GM23248 (cell line): ENCODE measurements around the gene NDUFS6. TPM values are rescaled to one million over a fixed set of nuclear protein-coding genes. Genes with fewer than 3 reads are reported as not detected.

Experiments
- DNase-seq: peaks from one replicate; pipeline ENCODE4 v3.0.0-alpha.2; 2015
- H2AFZ ChIP-seq: fragments of 200-600 bp; sonication (generic); 2 replicates; pipeline ENCODE4 v1.6.1; 2016; ENCODE audit warnings: antibody characterized with exemption
- H3F3A ChIP-seq: fragments of 200-600 bp; sonication (generic); 2 replicates; pipeline ENCODE4 v1.6.1; 2016; ENCODE audit warnings: mild to moderate bottlenecking, antibody characterized with exemption, mixed run types; ENCODE audit not compliant: insufficient read depth
- H3K27ac ChIP-seq: fragments of 200-600 bp; sonication (generic); 2 replicates; pipeline ENCODE4 v1.5.1; 2016; ENCODE audit warnings: mild to moderate bottlenecking
- H3K27me3 ChIP-seq: fragments of 200-600 bp; sonication (generic); replicated peaks from 2 replicates; pipeline ENCODE4 v1.6.1; 2016; ENCODE audit warnings: mild to moderate bottlenecking; ENCODE audit not compliant: insufficient read depth
- H3K36me3 ChIP-seq: fragments of 200-600 bp; sonication (generic); 2 replicates; pipeline ENCODE4 v1.6.1; 2016; ENCODE audit warnings: low read depth, mild to moderate bottlenecking
- H3K4me1 ChIP-seq: fragments of 200-600 bp; sonication (generic); 2 replicates; pipeline ENCODE4 v1.6.1; 2016; ENCODE audit warnings: mild to moderate bottlenecking; ENCODE audit not compliant: insufficient read depth
- H3K4me2 ChIP-seq: fragments of 200-600 bp; sonication (generic); one replicate; pipeline ENCODE4 v1.6.1; 2016; ENCODE audit warnings: mild to moderate bottlenecking; ENCODE audit not compliant: unreplicated experiment
- H3K4me3 ChIP-seq: fragments of 200-600 bp; sonication (generic); 2 replicates; pipeline ENCODE4 v1.5.1; 2016; ENCODE audit warnings: mild to moderate bottlenecking
- H3K79me2 ChIP-seq: fragments of 200-600 bp; sonication (generic); 2 replicates; pipeline ENCODE4 v1.6.1; 2016; ENCODE audit warnings: mild to moderate bottlenecking; ENCODE audit not compliant: insufficient read depth
- H3K9ac ChIP-seq: fragments of 200-600 bp; sonication (generic); 2 replicates; pipeline ENCODE4 v1.6.1; 2016; ENCODE audit warnings: mild to moderate bottlenecking
- H3K9me2 ChIP-seq: fragments of 200-600 bp; sonication (generic); 2 replicates; pipeline ENCODE4 v1.6.1; 2016; ENCODE audit warnings: mixed run types, mild to moderate bottlenecking, moderate library complexity; ENCODE audit not compliant: insufficient read depth
- H3K9me3 ChIP-seq: fragments of 200-600 bp; sonication (generic); one replicate; pipeline ENCODE4 v1.6.1; 2017; ENCODE audit warnings: low read depth
- H4K20me1 ChIP-seq: fragments of 200-600 bp; sonication (generic); 2 replicates; pipeline ENCODE4 v1.6.0; 2016; ENCODE audit not compliant: insufficient read depth
- EZH2 ChIP-seq: fragments of 200-600 bp; sonication (generic); IDR thresholded peaks from 2 replicates; pipeline ENCODE4 v1.6.1; 2018; ENCODE audit warnings: antibody characterized with exemption, mild to moderate bottlenecking; ENCODE audit not compliant: insufficient read depth, poor library complexity, severe bottlenecking
- EZH2phosphoT487 ChIP-seq: fragments of 200-600 bp; sonication (generic); IDR thresholded peaks from 2 replicates; pipeline ENCODE4 v1.6.1; 2018; ENCODE audit warnings: antibody characterized with exemption, moderate library complexity, mild to moderate bottlenecking, low read depth; ENCODE audit not compliant: insufficient read depth
- WGBS, 2 experiments: methylation state at CpG; one replicate each; pipeline ENCODE4 v1.1.6; 2015 to 2017; ENCODE audit warnings: low lambda C conversion rate in 2 of 2, low coverage in 1 of 2; ENCODE audit errors: missing lambda C conversion rate in 2 of 2; 5-methylcytosine and 5-hydroxymethylcytosine counted together
- in situ Hi-C: fragments of 300-500 bp; cut with MboI; formaldehyde crosslinking; loops from 2 replicates; pipeline ENCODE4 v1.15.0; 2020
- polyA plus RNA-seq: library from polyadenylated mRNA; unstranded; fragments of >200 nt; fragmentation: Nextera tagmentation; extraction: Ambion mirVana; gene quantifications from 2 replicates; pipeline ENCODE4 v1.2.1, GENCODE V29; 2016
- total RNA-seq: library from RNA; depleted of rRNA; stranded (reverse); fragments of >200 nt; shearing (Covaris generic); gene quantifications from 2 replicates; pipeline ENCODE4 v1.2.3, GENCODE V29; 2014

The NDUFS6 gene
- total and polyA plus RNA-seq, 2 experiments from 2014 or later: 39.6 to 106 TPM

DNA sequence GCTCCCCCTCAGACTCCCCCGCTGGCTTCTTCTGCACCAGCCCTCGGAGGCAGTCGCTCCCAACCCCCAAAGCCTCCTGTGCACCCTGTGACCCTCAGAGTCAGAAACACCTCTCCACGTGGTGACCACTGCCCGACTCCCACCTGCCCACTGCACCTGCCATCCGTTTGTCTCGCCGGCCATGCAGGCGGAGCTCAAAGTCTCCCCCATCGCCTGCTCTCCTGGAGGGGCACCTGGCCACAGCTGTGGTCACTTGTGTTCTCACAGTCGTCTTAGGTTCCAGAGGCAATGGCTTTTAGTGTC lies 39.8 kb upstream of the NDUFS6 start:
- Histone ChIP-seq H3K27ac (no peak overlapping the region), H3K79me2 (no peaks in the 10 kb centered on the region), H4K20me1 (no peaks in the 10 kb centered on the region), H3K4me2 (no peak overlapping the region), H3K9me3 (no peaks in the 10 kb centered on the region), H3K9me2 (no peaks in the 10 kb centered on the region), H3K4me3 (no peak overlapping the region), H3K4me1 (no peaks in the 10 kb centered on the region), H3K27me3 (peaks cover 15% of the 10 kb centered on the region), H3K36me3 (no peaks in the 10 kb centered on the region), H3K9ac (no peak overlapping the region), H3F3A (no peaks in the 10 kb centered on the region), H2AFZ (no peak overlapping the region)
- WGBS, 2 experiments: 58 to 72% methylated on average over 11 of the region's 11 CpGs
- no peak for TF ChIP-seq EZH2phosphoT487
- no peak for TF ChIP-seq EZH2
- no peak for DNase-seq
- in situ Hi-C loops: loop anchor here (25.0 kb wide), 2 partner anchors 976 to 1851 kb away; no protein-coding TSS in a partner anchor

DNA sequence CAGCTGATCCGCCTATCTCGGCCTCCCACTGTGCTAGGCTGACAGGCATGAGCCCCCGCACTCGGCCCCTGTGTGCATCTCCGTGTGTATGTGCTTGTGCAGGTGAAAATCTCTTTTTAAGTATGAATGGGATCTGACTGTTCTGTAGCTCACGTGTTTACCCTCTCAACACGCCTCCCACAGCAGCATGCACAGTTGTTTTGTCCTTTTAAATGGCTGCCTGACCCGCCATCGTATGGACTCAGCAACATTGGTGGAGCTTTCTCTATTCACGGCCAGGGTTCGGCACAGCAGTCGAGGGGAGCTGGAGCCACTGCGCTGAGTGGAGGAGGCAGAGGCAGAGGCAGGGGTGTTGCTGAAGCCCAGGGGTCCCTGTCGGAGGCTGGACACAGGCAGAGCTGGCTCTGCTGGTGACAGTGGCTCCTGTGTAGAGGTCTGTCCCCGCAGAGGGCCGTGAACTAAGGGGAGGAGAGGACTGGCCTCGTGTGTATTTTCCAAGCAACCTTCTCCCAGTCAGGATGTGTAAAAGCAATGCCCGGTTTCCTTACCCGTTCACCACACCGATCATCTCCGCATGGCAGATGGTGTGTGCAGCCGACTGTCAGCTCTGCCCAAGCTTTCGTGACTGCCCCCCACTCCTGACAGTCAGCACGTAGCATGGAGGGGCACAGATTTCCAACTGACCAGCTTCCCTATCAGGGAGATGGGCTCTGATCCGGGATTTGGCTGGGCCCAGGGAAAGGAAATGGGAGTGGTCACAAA lies 38.9 kb upstream of the NDUFS6 start:
- Histone ChIP-seq H3K9ac (no peak overlapping the region), H3K79me2 (no peaks in the 10 kb centered on the region), H3K4me2 (no peak overlapping the region), H3K36me3 (no peaks in the 10 kb centered on the region), H3F3A (no peaks in the 10 kb centered on the region), H3K4me3 (no peak overlapping the region), H3K4me1 (no peaks in the 10 kb centered on the region), H4K20me1 (no peaks in the 10 kb centered on the region), H3K27me3 (peaks cover 16% of the 10 kb centered on the region), H3K9me3 (no peaks in the 10 kb centered on the region), H2AFZ (no peak overlapping the region), H3K27ac (no peak overlapping the region), H3K9me2 (no peaks in the 10 kb centered on the region)
- TF ChIP-seq EZH2 (no peak), EZH2phosphoT487 (no peak)
- 64 to 68% methylated on average over 25 of the region's 25 CpGs for WGBS, 2 experiments
- no peak for DNase-seq
- in situ Hi-C loops: loop anchor here (25.0 kb wide), 2 partner anchors 975 to 1850 kb away; no protein-coding TSS in a partner anchor

DNA sequence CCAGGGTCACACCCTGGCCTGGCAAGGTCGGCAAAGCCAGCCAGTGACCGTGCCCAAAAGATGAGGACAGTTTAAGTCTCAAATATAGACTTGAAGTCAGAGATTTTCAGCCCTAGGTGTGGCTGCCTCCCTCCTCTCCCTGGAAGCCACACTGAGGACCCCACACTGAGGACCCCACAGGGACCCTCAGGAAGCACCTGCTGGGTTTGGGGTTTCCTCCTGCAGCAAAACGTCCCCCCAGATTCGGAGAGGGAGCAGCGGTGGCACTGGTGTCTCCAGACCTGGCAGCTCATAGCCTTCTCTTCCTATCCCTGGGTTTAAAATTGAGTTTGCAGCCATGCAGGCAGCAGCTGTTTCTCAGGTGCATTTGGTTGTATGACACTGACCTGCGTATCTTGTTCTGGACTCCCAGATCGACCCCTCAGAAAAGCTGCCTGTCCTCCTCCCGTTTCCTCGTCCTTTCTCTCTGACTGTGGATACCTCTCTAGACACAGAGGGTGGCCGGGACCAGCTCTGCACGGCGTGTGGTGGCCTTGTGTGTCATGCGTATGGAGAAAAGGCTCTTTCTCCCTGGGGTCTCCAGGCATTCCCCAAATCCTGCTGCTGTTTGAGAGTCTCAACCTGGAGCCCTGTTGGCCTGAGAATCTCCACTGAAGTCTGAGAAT lies 38.2 kb upstream of the NDUFS6 start:
- Histone ChIP-seq H3K27me3 (peaks cover 17% of the 10 kb centered on the region), H2AFZ (0 out of 2 replicates have a peak overlapping the region, but pooled peaks have one; percentile 54), H3K9me2 (no peaks in the 10 kb centered on the region), H3K36me3 (no peaks in the 10 kb centered on the region), H4K20me1 (no peaks in the 10 kb centered on the region), H3F3A (no peaks in the 10 kb centered on the region), H3K79me2 (no peaks in the 10 kb centered on the region), H3K4me1 (no peaks in the 10 kb centered on the region), H3K4me3 (no peak overlapping the region), H3K9ac (no peak overlapping the region), H3K4me2 (no peak overlapping the region), H3K27ac (no peak overlapping the region), H3K9me3 (no peaks in the 10 kb centered on the region)
- TF ChIP-seq EZH2phosphoT487: no peak
- in situ Hi-C loops: loop anchor here (25.0 kb wide), 2 partner anchors 974 to 1849 kb away; no protein-coding TSS in a partner anchor
- no peak for DNase-seq
- WGBS, 2 experiments: 62 to 63% methylated on average over 13 of the region's 13 CpGs

DNA sequence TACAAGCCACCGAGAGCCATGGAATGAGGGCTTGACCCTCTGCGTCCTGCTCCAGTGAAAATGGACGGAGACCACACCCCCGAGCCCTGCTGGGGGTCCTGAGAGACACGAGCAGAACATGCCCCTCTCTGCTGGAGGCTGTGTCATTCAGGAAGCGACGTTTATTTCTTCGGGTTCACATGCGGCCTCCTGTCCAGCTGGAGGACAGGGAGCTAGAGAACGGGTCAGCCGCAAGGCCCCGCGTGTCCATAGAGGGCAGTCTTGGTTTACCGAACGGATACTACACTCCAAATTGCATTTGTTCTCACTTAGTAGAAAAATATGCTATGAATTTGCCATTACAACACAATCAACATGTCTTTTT lies 37.7 kb upstream of the NDUFS6 start:
- TF ChIP-seq EZH2: no peak
- no peak for TF ChIP-seq EZH2phosphoT487
- Histone ChIP-seq H3K9me3 (no peaks in the 10 kb centered on the region), H3K9me2 (no peaks in the 10 kb centered on the region), H3K4me3 (peak overlapping the region; percentile 58), H4K20me1 (no peaks in the 10 kb centered on the region), H3F3A (no peaks in the 10 kb centered on the region), H3K4me2 (peak overlapping the region; percentile 67), H3K79me2 (no peaks in the 10 kb centered on the region), H3K27ac (no peak overlapping the region), H3K9ac (no peak overlapping the region), H3K4me1 (no peaks in the 10 kb centered on the region), H3K27me3 (peaks cover 17% of the 10 kb centered on the region), H2AFZ (peak overlapping the region; percentile 54), H3K36me3 (no peaks in the 10 kb centered on the region)
- WGBS, 2 experiments: 19 to 21% methylated on average over 15 of the region's 15 CpGs
- in situ Hi-C loops: loop anchor here (25.0 kb wide), 2 partner anchors 974 to 1849 kb away; no protein-coding TSS in a partner anchor
- peak; percentile 85 for DNase-seq
